ENCODE data around the gene CDK5RAP3.

The CDK5RAP3 gene

GRCh38 chr17:48024149-48025039, 53.5 kb downstream of the CDK5RAP3 start:
- DNase-seq (ENCODE audit: low read depth): no peak

DNA sequence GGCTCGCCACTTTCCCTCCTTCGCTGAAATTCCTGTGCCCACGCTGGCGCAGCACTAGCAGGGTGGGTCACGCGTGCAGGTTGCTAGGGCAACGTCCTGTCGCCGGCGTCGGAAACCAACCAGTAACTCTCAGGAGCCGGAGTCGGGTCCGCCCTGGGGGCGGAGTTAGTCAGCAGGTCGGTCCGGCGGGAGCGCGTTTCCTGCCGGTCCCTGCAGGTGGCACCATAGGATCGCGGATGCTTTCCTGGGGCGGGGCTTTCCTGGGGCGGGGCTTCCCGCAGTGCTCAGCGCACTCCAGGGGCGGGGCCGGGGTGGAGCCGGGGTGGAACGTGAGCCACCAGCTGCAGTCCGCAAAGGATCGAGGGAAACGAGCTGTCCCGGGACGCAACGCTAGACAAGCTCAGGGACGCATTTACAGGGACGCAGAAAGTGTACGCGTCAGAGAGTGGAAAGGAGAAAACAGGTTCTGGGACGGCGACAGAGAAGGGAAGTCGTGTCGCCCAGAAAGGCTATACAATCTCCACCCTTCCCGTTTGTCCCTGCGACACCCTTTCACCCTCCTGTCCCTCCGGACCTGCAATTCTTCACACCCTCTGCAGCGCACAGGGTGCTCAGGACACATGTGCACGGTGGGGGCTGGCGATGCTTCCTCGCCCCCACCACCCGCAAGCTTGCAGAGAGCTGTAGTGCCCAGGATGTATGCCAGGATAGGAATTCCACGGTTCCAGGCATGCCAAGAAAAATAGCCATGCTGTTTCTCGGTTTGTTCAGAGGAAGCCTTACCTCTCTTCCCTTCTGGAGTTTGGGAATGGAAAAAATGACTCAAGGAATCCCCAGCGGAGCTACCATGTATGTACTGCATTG, 54.4 kb downstream of the CDK5RAP3 start:
- DNase-seq (ENCODE audit: low read depth): peak; percentile 95

- DNase-seq (ENCODE audit: low read depth): no peak
These were observed 55.1 kb downstream of the CDK5RAP3 start for GRCh38 chr17:48025904-48026501.

- peak; percentile 45 for DNase-seq (ENCODE audit: low read depth)
These were observed 55.8 kb downstream of the CDK5RAP3 start for GRCh38 chr17:48026502-48027321.

GRCh38 chr17:48027322-48027981, 56.5 kb downstream of the CDK5RAP3 start:
- DNase-seq (ENCODE audit: low read depth): no peak

DNA sequence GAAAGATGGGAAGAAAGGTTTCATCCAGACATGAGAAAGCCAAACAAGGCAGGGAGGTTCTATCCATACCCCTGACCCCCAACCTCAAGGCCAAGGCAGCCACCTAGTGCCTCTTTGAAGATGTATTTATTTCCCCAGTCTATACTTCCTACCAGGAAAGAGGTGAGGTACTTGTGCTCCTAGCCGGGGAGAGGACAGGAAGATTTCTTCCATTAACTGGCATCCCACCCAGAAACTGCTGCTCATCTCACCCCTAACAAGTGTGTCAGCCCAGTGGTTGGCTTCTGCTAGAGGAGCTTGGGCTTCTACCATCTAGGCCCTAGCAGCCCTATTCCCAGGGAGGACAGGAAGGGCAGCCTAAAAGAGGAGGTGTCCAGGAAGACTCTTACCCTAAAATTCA, 57.8 kb downstream of the CDK5RAP3 start:
- DNase-seq (ENCODE audit: low read depth): no peak

DNA sequence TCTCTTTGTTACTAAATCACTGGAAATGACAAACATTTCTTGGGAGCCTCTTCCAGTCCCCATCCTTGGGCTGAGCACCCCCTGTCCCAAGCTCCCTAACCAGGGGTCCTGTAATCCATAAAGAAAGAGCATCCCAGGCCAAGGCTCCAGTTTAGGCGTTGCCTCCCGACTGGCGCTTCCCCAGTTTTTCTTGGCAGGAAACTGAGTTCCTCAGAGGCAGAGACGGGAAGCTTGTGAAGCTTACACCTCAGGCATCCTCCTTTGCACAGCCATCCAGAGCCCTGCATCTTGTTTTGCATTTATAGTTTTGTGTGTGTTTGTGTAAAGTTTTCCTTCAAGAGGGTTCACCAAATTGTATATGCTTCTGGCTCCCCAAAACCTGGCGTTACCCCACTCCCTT, 59.6 kb downstream of the CDK5RAP3 start:
- no peak for DNase-seq (ENCODE audit: low read depth)
